ENCODE measurements around the gene AFTPH. TPM values are rescaled to one million over a fixed set of nuclear protein-coding genes. Genes with fewer than 3 reads are reported as not detected.
A peak's percentile ranks its signal among the peaks of the same experiment; 100 is the strongest.

AFTPH gene
- total RNA-seq, 2 experiments from 2014 or later, result 24.2 to 24.3 TPM

DNA sequence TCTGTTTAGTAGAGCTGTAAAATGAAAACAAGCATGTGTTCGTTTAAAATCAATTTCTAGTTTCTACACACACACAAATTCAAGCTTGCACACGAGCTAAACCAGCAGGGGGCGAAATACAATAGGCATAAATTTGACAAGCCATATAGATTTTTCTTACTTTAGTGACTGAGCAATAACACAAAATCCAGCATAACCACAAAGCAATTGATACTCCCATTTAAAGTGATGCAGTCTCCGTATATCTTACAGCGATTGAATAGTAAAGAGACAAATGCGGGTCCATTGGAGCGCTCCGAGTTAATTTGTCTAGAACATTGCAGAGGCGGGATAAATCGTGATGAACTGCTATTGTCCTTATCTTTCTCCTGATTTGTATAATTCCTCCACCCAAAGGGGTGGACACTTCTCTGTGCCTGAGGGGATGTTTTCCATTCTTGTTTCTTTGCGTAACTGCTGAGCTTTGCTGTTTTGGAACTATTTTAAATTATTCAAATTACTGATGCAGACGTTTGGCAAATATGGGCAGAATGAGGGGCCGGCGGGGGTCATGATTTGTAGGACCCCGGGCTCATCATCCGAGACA, 1.2 kb upstream of the AFTPH start:
- peak; percentile 45 to 91 (median 64) for DNase-seq
- Mint-ChIP-seq H3K4me3 (peak overlapping the region; percentile 100), H3K9me3 (no peaks in the 10 kb centered on the region), H3K36me3 (ENCODE audit: low read depth) (peaks cover 20% of the 10 kb centered on the region), H3K4me1 (ENCODE audit: low read depth) (peaks cover 37% of the 10 kb centered on the region), H3K27me3 (no peaks in the 10 kb centered on the region), H3K27ac (peak overlapping the region; percentile 99)
- TF ChIP-seq, protein P1, sequence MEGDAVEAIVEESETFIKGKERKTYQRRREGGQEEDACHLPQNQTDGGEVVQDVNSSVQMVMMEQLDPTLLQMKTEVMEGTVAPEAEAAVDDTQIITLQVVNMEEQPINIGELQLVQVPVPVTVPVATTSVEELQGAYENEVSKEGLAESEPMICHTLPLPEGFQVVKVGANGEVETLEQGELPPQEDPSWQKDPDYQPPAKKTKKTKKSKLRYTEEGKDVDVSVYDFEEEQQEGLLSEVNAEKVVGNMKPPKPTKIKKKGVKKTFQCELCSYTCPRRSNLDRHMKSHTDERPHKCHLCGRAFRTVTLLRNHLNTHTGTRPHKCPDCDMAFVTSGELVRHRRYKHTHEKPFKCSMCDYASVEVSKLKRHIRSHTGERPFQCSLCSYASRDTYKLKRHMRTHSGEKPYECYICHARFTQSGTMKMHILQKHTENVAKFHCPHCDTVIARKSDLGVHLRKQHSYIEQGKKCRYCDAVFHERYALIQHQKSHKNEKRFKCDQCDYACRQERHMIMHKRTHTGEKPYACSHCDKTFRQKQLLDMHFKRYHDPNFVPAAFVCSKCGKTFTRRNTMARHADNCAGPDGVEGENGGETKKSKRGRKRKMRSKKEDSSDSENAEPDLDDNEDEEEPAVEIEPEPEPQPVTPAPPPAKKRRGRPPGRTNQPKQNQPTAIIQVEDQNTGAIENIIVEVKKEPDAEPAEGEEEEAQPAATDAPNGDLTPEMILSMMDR (IDR thresholded peaks at IDR 0.05), result peak; percentile 77
- peaks cover 16% of the 10 kb centered on the region for H3K4me1 ChIP-seq (ENCODE audit: insufficient read depth, low read length)
- H3K9me3 ChIP-seq (ENCODE audit: control insufficient read depth in 1 of 2, insufficient read depth in 1 of 2, low read length in 2 of 2), result no peaks in the 10 kb centered on the region
- ChIA-PET POLR2A (interaction anchor here (0.5 to 3.2 kb wide), 27 partner anchors 8 to 704 kb away, joined by 3 to 47 read pairs (median 5); partner anchors contain the start of genes ACTR2, RAB1A, SERTAD2 and UGP2), CTCF (interaction anchor here (0.6 to 3.7 kb wide), 27 partner anchors 9 to 504 kb away, joined by 3 to 57 read pairs (median 3); partner anchors contain the start of genes SERTAD2 and VPS54)
- peak overlapping the region; percentile 89 for H3K4me3 ChIP-seq (ENCODE audit: low read length)
- H3K36me3 ChIP-seq (ENCODE audit: insufficient read depth, low read length), result no peaks in the 10 kb centered on the region
- peak overlapping the region; percentile 72 to 84 for H3K27ac ChIP-seq (ENCODE audit: low read depth in 1 of 2, low read length in 2 of 2)
- intact Hi-C loops (cut with DNase I, micrococcal nuclease), result loop anchor here (1.0 to 10.0 kb wide), 7 partner anchors 39 to 378 kb away; partner anchors contain the start of gene PELI1 (in 2 of the 2)
- no peak for ATAC-seq (ENCODE audit: poor library complexity)
- no peaks in the 10 kb centered on the region for H3K27me3 ChIP-seq (ENCODE audit: control insufficient read depth in 1 of 2, insufficient read depth in 2 of 2, low read length in 2 of 2)

GRCh38 chr2:64524604-64525316, 632 bp downstream of the AFTPH start:
- Histone ChIP-seq H3K9me3 (ENCODE audit: control insufficient read depth in 1 of 2, insufficient read depth in 1 of 2, low read length in 2 of 2) (no peaks in the 10 kb centered on the region), H3K27me3 (ENCODE audit: control insufficient read depth in 1 of 2, insufficient read depth in 2 of 2, low read length in 2 of 2) (no peaks in the 10 kb centered on the region), H3K27ac (ENCODE audit: low read depth in 1 of 2, low read length in 2 of 2) (peak overlapping the region; percentile 72 to 95), H3K4me3 (ENCODE audit: low read length) (peak overlapping the region; percentile 89), H3K4me1 (ENCODE audit: insufficient read depth, low read length) (peaks cover 16% of the 10 kb centered on the region), H3K36me3 (ENCODE audit: insufficient read depth, low read length) (no peaks in the 10 kb centered on the region)
- DNase-seq (peak in 10 of 14 experiments; percentile 9 to 61 (median 28)), ATAC-seq (ENCODE audit: poor library complexity) (peak; percentile 2)
- H3K36me3 Mint-ChIP-seq (ENCODE audit: low read depth), result peaks cover 20% of the 10 kb centered on the region
- TF ChIP-seq, protein P1 (IDR thresholded peaks at IDR 0.05), result no peak
- CTCF ChIA-PET, result interaction anchor here (1.0 to 3.7 kb wide), 8 partner anchors 9 to 475 kb away, joined by 3 to 57 read pairs (median 6); partner anchors contain the start of gene SERTAD2
- H3K4me3 Mint-ChIP-seq, result peak overlapping the region; percentile 100
- H3K4me1 Mint-ChIP-seq (ENCODE audit: low read depth), result peaks cover 51% of the 10 kb centered on the region
- intact Hi-C loops (cut with DNase I, micrococcal nuclease), result loop anchor here (1.0 to 10.0 kb wide), 9 partner anchors 123 to 937 kb away; partner anchors contain the start of genes PELI1 (in 2 of the 2), ACTR2 (in 1 of the 2), CEP68 (in 1 of the 2) and MDH1 (in 1 of the 2)
- H3K27ac Mint-ChIP-seq, result peak overlapping the region; percentile 99
- no peaks in the 10 kb centered on the region for H3K27me3 Mint-ChIP-seq
- POLR2A ChIA-PET, result interaction anchor here (0.8 to 3.2 kb wide), 22 partner anchors 9 to 936 kb away, joined by 3 to 47 read pairs (median 6); partner anchors contain the start of genes ACTR2, CEP68, MDH1 and RAB1A
- H3K9me3 Mint-ChIP-seq, result no peaks in the 10 kb centered on the region

DNA sequence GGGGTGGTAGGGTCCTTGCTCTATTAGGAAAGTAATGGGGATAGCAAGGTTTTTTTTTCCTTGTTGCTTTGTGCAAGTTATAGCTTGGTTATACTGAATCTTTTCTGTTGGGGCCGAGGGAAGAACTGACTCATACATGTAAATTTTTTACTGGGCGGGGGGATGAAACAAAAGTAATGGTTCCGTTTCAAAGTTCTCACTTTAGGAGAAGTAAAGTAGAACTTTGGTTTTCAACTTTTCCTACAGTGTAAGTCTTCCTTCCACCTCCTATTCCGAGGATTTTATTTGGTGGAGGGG, 1.1 kb downstream of the AFTPH start:
- CTCF ChIA-PET, result interaction anchor here (1.0 to 3.7 kb wide), 3 partner anchors 29 to 194 kb away, joined by 3 to 57 read pairs (median 4); no protein-coding TSS in a partner anchor
- TF ChIP-seq, protein P1 (IDR thresholded peaks at IDR 0.05), result no peak
- H3K36me3 Mint-ChIP-seq (ENCODE audit: low read depth), result peaks cover 20% of the 10 kb centered on the region

More for the DNA sequence above, 1.1 kb downstream of the AFTPH start:
- ATAC-seq (ENCODE audit: poor library complexity), result no peak
- Mint-ChIP-seq H3K4me3 (peak overlapping the region; percentile 99), H3K27ac (peak overlapping the region; percentile 99), H3K27me3 (no peaks in the 10 kb centered on the region), H3K4me1 (ENCODE audit: low read depth) (peaks cover 53% of the 10 kb centered on the region), H3K9me3 (no peaks in the 10 kb centered on the region)
- peak in 6 of 14 experiments; percentile 0 to 62 (median 38) for DNase-seq
- Histone ChIP-seq H3K4me1 (ENCODE audit: insufficient read depth, low read length) (peaks cover 16% of the 10 kb centered on the region), H3K27me3 (ENCODE audit: control insufficient read depth in 1 of 2, insufficient read depth in 2 of 2, low read length in 2 of 2) (no peaks in the 10 kb centered on the region), H3K27ac (ENCODE audit: low read depth in 1 of 2, low read length in 2 of 2) (peak overlapping the region; percentile 72 to 95), H3K4me3 (ENCODE audit: low read length) (peak overlapping the region; percentile 89), H3K9me3 (ENCODE audit: control insufficient read depth in 1 of 2, insufficient read depth in 1 of 2, low read length in 2 of 2) (no peaks in the 10 kb centered on the region), H3K36me3 (ENCODE audit: insufficient read depth, low read length) (no peaks in the 10 kb centered on the region)
- intact Hi-C loops (cut with DNase I, micrococcal nuclease), result loop anchor here (2.0 to 10.0 kb wide), 7 partner anchors 348 to 938 kb away; partner anchors contain the start of genes PELI1 (in 2 of the 2), ACTR2 (in 1 of the 2), CEP68 (in 1 of the 2) and MDH1 (in 1 of the 2)
- POLR2A ChIA-PET, result interaction anchor here (1.9 to 3.2 kb wide), 9 partner anchors 8 to 702 kb away, joined by 7 to 47 read pairs (median 16); partner anchors contain the start of genes ACTR2, CEP68, RAB1A and SERTAD2
